Bronchus fibroblast of lung (primary cell): Measurements from ENCODE around the gene OSR1. TPM values are rescaled to one million over a fixed set of nuclear protein-coding genes. Genes with fewer than 3 reads are reported as not detected.

Experiments used
- total RNA-seq: library from RNA; depleted of rRNA; stranded (reverse); fragments of >200 nt; gene quantifications from 2 replicates; pipeline ENCODE4 v1.2.3, GENCODE V29; 2015

OSR1 gene
- total RNA-seq = 19.8 and 22.9 TPM in 2 replicates

DNA sequence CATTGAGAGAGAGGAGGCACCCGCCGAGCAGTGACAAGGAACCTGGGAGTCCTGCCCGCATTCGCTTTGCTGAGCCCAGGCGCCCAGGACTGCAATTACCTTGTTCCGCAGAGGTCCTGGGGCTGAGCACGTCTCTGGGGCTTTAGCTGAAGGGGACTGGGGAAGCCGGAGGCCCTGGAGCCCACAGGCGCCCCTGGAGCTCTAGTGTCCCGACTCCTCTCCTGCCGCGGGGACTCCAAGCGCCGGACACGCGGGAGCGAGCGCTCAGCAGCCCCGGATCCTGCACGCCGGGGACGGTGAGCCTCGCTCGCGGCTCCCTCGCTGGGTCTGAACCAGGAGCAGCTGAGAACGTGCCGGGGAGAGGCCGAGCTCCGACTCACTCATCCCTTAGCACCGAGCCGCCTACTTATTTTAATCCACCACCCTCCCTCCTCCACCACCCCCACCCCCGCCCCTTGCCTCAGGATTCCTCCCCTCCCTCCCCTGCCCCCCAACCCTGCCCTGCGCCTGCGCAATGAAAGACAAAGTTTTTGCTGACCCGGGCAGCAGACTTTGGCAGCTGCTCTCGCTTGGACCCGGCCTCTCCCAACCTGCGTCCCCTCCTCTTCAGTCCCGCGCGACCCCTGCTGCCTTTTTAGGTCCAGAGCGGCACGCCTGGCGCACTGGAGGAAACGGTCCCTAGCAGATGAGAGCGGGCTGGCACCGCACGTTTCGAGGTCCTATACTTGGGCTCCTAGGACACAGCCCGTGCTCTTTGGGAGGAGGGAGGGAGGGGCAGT lies at the start of gene OSR1:
TSS of gene OSR1 (minus strand) at position 382 of the 779 bp plus-strand sequence. CDS start 4,818 bp downstream, outside the sequence.

